HG03571 (cell line): ENCODE data around the gene CST7.
"Not testable (repeated sequence)": the region's sequence is repeated elsewhere in the genome, so short reads cannot be mapped to it uniquely, and the experiment has no call there.

Experiments used
- ATAC-seq: cut with Tn5 transposase; IDR thresholded peaks from one replicate; pipeline ENCODE4 v1.9.1; 2021; ENCODE audit not compliant: unreplicated experiment

The CST7 gene

DNA sequence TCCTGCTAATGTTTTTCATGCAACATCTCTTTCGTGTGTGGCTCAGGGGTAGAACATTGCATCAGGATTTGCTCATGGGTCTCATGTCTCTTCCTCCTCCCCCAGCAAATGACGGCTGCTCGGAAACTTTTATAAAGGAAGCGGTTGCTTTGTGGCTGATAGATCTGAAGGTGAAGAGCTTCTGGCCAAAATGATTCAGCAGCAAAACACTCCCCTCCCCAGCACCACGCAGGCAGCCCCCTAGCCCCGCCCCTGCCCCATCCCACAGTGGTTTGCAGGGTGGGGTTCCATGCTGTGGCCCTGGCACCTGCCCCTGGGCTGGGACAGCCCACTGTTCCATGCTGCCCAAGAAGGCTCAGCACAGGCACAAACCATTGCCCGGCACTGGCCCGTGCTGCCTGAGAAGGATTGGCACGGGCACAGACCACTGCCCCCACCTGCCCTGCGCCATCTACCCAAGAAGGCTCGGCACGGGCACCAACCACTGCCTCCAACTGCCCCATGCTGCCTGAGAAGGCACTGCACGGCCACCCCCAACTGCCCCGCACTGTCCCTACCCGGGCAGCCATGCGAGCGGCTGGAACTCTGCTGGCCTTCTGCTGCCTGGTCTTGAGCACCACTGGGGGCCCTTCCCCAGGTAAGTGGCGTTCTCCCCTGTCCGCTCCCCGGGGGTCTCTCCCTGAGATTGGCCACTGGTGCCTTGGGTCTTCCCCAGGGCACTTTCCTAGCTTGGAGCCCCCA is at the start of gene CST7:
Gene CST7, plus strand, starts transcription at position 331 of the 741 bp plus-strand sequence. Its CDS starts 237 bp downstream, at position 568.
- ATAC-seq, result peak; percentile 59

- no peak for ATAC-seq
Observed at GRCh38 chr20:24906806-24907205, 42.3 kb upstream of the CST7 start.

DNA sequence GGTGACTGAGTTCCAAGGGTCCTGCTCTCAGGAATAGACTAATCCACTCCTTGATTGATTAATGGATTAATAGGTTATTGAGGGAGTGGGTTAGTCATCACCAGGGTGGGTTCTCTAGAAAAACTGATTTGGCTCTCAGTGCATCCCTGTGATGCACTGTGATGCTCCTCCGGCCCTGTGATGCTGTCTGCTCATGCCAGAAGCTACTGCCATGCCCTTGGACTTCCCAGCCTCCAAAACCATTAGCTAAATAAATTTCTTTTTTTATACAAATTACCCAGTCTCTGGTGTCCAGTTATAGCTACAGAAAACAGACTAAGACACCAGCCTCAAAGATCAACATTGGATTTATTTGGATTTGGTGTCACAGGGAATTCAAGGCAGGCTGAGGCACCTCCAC is 40.4 kb upstream of the CST7 start:
- no peak for ATAC-seq

DNA sequence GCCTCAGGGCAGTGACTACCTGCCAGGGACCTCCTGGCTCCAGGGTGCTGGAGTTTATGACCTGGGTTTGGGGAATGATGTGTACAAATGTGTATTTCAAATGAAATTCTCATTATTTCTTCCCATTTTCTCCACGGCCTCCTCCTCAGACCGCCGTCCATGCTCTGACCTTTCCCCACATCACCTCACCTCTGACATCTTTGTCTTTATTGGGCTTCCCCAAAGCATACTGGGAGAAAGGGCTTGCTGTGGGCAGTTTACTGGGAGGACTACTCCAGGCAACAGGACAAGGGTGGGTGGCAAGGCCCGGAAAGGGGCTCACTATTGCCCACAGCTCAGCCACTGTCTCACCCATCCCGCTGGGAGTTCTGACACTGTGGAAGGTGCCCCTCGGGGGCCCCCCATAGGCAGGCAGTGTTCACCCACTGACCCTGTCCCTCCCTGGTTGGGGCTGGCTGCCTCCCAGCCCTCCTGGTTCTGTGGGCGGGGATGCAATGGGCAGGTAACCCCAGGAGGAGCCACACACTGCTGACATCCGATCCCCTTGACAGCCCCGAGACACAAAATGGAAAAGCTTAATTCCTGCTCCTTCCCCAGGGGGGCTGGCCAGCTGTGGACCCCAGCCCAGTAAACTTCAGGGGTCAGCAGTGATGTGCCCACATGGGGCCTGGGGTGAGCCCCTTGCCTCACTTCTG is 39.8 kb upstream of the CST7 start:
- no peak for ATAC-seq

DNA sequence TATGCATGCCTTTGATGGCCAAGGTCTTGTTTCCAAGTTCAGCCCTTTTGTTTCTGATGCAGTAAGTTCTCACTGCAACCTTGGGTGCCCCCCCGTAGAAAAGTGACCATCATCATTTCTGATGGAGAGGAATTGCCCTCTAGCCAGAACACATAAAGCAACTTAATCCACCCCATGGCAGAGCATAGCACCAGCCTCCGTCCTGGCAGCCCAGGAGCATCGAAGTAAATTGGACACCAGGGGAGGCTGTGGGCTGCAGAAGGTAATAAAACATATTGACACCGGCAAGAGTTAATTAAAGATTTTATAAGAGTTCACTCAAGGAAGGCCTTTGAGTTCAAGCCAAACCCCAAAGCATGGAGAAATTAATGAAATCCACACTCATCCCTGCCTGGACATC is 39.2 kb upstream of the CST7 start:
- no peak for ATAC-seq

GRCh38 chr20:24910461-24910860 is 38.6 kb upstream of the CST7 start:
- ATAC-seq, result no peak

DNA sequence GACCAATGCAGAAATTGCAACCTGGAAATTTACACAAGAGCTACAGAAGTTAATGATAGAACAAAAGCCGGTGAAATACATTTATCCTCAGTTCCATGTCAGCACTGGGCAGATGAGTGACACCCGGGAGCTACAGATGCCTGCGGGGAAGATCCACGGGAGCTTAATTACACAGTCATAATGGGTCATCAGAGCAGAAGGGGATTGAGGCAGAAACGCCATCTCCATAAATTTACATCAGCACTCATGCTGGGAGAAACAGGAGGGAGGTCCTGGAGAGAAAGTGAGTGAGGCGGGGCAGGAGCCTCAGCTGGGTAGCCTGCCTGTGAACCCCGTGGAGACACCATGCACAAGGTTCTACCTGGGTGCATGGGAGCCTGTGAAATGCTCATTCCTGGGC is 37.6 kb upstream of the CST7 start:
- ATAC-seq, result no peak

- ATAC-seq, result no peak
Observed at GRCh38 chr20:24912397-24913075, 36.5 kb upstream of the CST7 start.

DNA sequence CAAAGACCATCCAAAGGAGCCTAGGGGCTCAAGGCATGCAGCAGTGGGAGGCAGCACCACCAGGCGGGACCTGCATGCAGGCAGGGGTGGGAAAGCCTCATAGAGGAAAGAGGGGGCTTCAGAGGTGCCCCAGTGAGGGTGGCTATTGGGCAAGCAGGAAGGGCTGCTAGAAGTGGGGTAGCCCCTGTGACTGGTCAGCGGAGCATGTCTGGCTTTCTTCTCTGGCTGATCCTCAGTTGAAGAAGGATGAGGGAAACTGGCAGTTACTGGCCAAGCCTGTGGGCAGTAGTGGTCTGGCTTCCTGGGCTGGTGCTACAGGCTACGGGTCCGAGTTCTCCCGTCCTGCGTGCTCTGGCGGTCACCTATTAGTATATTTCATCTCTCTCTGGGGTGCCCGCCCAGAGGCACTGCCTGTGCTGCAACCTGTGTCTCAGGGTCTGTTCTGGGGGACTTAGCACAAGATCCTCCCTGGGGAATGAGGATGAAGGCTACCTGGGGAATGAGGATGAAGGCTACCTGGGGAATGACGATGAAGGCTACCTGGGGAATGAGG is 35.9 kb upstream of the CST7 start:
- no peak for ATAC-seq

DNA sequence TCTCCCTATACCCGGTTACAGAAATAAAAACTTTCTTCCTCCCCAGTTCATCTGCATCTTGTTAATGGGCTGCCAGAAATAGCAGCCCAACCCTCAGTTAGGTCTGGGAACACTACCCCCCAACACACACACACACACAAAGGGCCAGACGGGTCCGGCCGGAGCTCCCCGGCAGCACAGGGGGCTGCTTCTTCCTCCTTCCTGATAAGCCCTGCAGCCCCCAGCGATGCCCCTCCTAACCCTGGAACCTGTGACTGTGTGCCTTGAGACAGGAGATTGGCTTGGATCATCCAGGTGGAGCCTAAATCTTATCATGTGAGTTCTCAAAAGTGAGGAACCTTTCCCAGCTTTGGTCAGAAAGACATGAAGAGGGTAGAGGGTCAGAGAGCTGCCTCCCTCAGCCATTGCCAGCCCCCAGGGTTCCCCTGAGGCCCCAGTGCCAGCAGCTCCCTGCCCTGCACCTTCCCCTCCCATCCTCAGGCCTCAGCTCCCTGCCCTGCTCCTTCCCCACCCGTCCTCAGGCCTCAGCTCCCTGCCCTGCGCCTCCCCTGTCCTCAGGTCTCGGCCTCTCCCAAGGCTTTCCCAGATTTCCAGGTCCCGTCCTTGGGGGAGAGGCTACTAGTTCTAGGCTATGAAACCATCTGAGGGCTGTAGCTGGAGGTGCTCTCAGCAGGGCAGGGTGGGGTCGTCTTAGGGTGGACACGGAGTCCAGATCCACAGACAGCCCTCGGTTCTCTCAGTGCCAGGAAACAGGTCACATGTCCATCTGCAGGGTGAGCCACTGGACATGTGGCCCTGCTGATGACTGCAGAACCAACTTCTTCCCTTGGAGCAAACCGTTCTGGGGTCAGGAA is 34.5 kb upstream of the CST7 start:
- ATAC-seq, result no peak

GRCh38 chr20:24915440-24915839 is 33.6 kb upstream of the CST7 start:
- no peak for ATAC-seq

GRCh38 chr20:24915892-24916291 is 33.2 kb upstream of the CST7 start:
- ATAC-seq, result no peak

- ATAC-seq, result no peak
Observed at GRCh38 chr20:24916412-24916811, 32.7 kb upstream of the CST7 start.

GRCh38 chr20:24917056-24917455 is 32.0 kb upstream of the CST7 start:
- no peak for ATAC-seq

- no peak for ATAC-seq
Observed at GRCh38 chr20:24917797-24918578, 31.1 kb upstream of the CST7 start.

GRCh38 chr20:24918579-24919566 is 30.2 kb upstream of the CST7 start:
- ATAC-seq, result no peak

- ATAC-seq, result not testable (repeated sequence)
Observed at GRCh38 chr20:24919665-24920064, 29.4 kb upstream of the CST7 start.

GRCh38 chr20:24920706-24921105 is 28.4 kb upstream of the CST7 start:
- ATAC-seq, result not testable (repeated sequence)

GRCh38 chr20:24929259-24929658 is 19.8 kb upstream of the CST7 start:
- not testable (repeated sequence) for ATAC-seq
